ENCODE data around the gene ZNF26. TPM values are rescaled to one million over a fixed set of nuclear protein-coding genes. Genes with fewer than 3 reads are reported as not detected.

ZNF26 gene
- total and polyA plus RNA-seq, 2 of the 8 experiments (the other 6 are each of a cell fraction or from before 2014, with no cell fraction given) = 5.8 to 8.4 TPM

DNA sequence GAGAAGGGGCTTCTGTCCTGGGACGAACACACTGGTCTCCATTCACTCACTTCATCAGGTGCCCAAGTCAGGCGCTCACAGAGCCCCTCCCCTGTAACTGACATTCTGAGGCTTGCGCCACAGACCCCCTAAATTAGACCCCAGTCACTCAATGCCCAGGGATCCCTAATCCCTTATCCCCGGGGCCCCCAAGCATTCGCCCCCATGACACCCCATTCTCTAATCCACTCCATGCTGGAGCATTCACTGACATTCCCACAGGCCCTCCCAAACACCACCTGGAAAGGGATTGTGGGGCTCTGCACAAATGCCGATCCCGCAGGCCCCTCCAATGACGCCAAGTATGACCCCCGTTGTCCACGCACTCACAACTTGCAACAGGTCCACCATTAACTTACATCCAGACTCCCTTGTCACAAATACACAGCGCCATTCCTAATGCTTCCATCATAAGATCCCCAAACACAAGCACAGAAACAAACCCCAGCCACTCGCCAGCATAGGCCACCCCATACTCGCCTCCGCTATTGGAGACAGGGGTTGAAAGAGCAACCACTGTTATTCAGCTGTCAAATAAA lies 31.6 kb upstream of the ZNF26 start (continued):
- TF ChIP-seq JUND (IDR thresholded peaks at IDR 0.05; ENCODE audit: low read length) (no peak), CBX5 (IDR thresholded peaks at IDR 0.05; ENCODE audit: low read depth, low read length) (no peak), KDM5A (IDR thresholded peaks at IDR 0.05; ENCODE audit: low read length) (no peak)

All from H1 (cell line).